HG02642 (cell line): ENCODE measurements around the gene PSMB7.

Experiments used
- ATAC-seq: cut with Tn5 transposase; IDR thresholded peaks from one replicate; pipeline ENCODE4 v1.9.1; 2021; ENCODE audit warnings: mild to moderate bottlenecking; ENCODE audit not compliant: unreplicated experiment, poor library complexity

Gene PSMB7

DNA sequence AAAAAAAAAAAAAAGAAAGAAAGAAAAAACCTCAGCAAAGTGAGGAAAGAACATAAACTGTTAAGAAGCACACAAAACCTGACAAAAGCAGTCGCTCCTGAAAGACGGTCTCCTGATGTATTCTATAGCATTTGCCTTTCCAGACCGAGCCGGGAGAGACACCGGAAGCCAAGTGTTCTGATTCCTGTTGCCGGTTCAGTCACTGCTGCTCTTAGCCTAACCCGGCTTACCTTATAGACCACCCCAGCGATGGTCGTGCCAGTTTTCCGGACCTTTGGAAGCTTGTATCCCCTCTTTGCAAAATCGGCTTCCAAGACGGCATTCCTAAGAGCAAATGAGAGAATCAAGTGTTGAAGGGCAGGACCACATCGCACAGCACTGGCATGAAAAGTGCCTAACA is 630 bp downstream of the PSMB7 start:
- no peak for ATAC-seq

DNA sequence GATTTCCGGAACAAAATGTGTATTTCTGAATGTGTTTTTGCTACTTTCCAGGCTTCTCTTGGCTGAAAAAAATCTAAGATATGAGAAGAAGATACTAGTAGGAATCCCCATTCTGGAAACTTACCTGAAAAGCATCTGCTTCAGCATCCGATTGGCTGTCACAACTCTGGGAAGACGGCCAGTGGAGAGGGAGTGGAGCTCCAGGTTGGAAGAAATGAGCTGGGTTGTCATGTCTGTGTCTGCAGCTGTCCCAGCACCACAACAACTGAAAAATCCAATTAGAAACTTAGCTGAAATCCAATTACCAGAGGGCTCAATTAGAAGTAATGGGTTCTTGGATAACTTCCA is 3.0 kb downstream of the PSMB7 start:
- ATAC-seq, result no peak

DNA sequence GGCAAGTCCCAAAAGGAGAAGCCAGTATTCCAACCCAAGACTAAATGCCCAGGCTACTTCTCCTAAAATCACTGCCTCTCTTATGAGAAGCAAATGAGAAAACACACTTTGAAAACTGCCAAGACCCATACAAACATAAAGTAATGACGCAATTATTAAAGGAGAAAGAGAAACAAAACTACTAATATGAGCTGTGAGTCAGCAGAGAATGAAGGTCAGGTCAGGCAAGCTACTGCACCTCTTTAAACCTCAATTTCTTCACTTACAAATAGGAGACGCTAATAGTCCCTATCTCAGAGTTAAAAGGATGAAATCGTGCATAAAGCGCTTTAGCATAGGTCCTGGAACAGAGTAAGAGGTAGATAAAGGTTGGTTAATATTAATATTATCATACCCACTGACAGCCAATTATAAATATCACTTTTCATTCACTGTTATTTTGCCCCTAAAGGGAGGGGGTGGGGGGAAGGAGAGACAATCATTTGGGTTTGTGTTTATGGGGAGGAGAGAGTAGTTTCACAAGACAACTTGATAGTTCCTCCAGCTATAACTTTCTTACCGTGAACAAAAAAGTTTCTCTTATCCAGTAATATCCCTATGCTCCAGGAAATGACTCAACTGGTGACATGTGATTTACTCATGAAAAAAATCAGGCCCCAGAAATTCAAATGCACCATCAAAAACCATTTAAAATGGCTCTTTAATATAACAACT is 3.6 kb downstream of the PSMB7 start:
- no peak for ATAC-seq

DNA sequence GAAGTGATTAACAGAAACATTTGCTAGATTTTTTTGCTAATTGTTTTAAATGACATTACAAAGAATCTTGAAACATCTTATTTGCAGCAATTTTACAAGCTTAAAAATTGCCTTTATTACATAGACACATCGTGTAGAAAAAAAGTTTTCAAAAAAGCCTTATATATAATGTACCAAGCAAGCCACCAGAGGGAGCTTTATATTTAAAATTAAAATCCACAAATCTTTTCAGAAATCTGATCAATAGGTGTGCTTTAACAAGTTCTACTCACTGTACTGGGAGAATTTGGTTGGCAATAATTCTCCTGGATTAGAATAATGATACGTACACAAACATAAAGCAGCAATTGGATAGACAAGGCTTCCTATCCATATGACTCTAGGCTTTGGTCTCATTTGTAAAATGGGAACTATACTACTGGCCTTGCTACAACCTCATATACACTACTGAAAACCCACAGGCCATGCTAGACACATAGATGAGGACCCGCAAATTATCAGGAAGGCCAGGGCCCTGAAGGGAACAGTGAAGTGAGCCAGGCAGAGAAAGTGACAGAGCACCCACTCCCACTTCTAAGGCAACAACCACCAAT is 4.8 kb downstream of the PSMB7 start:
- ATAC-seq, result no peak

DNA sequence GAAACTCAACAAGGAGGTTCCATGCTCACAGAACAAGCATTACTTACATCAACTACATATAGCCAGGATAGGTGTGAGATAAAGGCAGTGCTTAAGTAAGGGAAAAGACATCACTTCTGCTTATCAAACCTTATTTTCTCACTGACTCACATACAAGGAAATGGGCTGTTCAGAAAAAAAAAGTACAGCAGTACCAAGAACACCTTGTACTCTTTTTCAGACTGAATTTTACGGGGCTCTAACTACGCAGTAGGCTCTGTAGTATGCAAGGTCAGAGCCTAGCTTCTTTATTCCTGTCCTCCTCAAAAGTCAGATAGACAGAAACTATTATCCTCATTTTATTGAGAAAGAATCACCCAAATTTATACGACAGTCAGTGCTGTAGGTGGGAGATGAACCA is 5.8 kb downstream of the PSMB7 start:
- ATAC-seq, result no peak

DNA sequence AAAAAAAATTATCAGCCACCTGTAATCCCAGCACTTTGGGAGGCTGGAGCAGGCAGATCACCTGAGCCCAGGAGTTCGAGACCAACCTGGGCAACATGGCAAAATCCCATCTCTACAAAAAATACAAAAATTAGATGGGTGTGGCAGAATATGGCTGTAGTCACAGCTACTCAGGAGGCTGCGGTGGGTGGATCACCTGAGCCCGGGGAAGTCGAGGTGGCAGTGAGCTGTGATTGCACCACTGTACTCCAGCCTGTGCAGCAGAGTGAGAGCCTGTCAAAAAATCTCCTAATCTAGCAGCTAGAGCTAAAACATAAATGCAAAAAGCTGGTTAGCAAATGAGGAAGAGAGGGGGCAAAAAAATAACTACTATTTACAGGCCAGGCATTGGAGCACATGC is 12.0 kb downstream of the PSMB7 start:
- no peak for ATAC-seq

DNA sequence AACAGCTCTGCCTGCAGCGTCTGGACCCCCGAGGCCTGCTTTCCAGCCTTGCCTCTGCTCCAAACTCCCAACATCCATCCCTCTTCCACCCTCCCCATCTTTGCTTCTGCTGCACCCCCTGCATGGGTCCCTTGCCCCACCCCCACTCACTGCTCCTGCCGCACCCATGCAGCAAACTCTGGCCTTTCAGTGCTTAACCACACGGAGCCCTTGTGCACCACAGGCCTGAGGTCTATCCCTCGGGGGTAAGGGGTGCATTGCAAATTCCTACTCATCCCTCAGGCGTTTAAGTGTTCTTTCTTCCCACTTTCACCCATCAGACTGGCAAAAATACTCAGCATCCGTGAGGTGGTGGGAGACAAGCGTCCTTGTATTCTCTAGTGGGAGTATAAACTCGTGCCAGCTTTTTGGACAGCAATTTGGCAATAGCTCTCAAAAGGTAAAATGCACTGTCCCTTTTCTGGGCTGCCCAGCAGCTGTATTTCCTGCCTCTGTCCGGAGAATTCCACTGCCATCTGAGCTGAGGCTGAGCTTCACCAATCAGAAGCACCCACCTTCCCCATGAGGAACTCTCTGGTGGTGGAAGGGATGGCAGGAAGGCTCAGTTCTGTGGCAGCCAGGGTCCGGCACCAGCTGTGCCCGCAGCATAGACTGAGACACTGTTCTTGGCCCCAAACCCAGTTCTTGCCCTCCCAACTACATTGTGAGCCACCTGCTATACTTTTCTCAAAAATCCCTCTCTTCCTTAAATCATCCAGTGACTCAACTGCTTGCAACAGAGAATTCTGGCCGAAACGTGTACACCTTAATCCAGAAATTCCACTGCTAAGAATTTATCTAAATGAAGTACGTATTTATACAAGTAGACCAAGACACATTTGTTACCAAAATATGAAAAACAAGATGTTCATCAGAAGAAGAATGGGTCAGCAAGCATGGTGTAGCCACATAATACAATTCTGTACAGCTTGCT is 15.0 kb downstream of the PSMB7 start:
- no peak for ATAC-seq

DNA sequence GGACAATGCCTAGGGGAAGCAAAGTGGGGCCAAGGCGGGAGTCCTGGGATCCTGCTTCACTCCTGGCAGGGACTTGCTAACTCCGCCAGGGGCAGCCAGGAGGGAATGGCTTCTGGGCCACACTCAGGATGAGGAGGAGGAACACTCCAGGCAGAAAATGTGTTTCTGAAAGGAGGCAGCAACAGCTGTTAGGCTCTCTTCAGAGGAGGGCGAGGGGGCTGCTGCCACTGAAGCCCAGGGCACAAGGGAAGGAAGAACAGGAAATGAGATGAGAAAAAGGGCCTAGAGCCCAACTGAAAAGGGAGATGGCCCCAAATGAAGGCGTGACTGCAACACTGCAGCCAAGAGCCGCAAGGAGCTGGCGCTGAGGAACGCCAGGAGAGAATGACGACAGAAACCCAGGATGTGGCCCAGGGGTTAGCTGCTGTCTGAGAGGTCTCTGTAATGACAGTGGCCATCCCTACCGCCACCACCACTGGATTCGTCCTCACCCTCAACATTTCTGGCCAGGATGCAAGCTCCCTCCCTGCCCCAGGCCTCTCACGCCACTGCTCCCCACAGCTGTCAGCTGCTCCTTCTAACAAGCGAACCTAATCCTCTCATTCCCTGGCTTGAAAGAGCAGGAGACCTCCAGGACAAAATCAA is 15.8 kb downstream of the PSMB7 start:
- ATAC-seq, result no peak

DNA sequence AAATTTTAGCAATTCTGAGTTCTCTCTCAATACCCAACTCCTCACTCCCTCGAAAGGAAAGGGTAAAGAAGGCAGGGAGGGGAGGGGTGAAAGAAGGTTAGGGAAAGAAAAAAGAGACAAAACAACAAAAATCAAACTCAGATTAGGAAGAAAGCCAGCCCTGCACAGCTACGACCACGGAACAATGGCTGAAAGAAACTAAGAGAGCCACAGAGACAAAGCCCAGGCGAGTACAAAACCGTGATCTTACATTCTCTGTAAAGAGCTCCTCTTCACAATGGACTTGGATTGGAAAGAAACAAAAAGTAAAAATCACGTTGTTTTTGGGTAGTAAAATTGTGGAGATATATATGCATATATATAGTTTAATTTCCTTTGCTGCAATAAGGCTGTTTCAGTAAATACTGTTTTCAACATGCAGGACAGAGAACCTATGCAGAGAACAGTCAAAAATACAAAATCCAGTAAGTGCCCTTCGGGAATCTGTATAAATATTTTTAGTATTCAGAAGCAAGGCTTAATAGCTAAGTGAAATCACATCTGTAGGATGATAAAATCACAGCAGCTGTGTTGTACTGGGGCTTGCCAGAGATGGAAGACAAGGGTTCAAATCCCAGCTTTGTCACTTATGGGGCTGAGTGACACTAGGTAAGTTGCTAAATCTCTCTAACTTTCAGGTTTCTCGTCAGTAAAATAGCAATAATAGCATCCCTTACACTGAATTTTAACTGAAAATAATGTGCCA is 16.9 kb downstream of the PSMB7 start:
- ATAC-seq, result no peak

DNA sequence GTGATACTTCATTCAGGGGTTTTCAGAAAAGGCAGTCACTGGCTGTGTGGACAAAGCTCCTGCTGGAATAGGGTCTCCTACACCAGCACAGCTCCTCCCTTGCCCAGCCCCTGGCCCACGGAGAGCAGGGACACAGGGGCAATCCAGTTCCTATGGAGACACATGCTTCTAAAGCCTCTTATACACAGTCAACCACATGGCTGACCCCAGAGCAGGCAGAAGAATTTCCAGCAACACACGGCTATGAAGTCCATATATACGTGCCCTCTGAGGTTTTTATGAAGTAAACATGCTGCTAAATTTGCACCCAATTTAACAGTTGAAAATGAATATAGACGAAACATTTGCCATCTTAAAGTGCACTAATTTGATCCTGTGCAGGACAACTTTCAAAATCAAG is 19.4 kb downstream of the PSMB7 start:
- no peak for ATAC-seq

DNA sequence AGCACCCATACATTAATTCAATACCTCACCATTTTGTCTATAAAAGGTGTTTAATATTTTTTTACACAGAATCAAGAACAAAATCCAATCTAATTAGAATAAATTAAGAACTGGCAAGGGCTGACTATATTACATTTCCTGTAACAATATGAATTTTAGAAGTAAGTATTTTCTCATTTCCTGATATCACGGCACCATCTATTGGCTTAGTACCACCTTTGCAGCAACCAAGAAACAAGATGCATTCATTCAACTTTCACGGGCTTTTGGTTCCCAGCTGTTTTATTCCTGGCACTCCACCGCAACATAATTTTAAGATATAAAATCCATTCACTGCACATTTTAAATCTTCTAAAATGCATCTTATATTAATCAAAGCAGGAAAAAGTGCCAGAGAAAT is 20.6 kb downstream of the PSMB7 start:
- ATAC-seq, result no peak

DNA sequence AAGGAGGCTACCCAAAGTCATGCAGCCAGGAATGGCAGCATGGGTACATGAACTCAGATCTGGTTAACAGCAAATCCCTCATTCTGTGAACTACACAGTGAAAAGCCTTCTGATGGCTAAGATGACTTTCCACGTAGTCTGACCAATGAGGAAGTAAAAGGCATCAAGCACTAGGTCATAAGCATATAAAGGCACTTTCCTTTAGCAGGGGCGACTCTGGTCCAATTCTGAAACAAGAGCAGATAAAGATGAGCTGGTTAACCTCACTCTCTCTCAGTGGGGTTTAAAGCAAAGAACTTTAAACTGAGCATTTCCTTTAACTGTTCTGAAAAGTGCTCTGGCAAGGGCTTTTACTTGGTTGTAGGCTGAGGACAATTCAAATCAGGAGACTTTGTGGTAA is 21.1 kb downstream of the PSMB7 start:
- no peak for ATAC-seq

DNA sequence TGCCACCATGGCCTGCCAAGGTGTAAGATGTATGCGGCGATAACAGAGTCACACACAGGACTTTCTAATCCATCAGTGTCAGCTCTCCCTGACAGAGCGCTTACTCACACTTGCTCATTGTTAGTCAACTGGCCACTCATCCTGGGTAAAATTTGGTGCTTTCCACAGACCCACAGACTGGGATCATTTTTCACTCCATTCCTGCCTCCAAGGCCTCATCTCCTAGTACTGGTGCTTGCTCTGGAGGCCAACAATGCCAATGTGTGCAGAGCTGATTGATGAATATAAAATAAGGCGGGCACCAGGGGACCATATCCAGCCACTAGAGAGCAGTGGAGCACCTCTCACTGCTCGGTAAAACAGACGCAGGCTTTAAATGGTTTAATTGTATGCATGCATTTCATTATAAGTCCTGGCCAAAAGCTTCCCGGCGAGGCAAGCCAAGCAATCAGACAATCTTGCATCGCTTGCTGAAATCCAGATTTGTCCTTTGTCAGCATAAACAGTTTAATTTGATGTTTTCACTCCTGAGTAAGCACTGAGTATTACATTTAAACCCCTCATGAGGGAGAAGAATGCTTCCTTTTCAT is 22.3 kb downstream of the PSMB7 start:
- no peak for ATAC-seq

DNA sequence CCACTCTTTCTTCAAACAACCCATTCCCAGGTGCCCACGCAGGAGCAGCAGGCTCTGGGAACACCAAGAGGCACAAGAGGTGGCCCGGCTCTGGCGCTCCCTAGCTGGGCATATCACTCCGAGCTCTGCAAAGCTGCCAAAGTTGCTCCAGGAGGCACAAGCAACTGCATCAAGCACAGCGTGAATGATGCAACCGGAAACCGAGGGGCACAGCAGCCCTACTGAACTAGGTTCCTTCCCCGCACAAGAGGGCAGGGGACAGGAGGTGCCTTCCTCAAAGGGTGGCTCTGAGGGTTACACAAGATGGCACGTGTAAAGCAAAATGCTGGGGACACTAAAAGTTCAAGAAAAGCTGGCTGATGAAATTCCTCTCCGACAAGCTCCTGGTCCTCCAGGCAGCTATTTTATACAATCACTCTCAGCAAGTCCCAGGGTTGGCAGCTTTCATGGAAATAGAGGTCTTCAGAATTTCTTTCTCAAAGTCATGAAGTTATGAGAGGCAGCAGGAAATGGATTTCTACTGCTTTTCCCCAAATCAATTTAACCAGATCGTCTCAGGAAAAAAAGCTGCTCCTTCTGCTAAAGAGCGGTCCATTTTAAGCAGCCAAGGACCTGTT is 22.9 kb downstream of the PSMB7 start:
- ATAC-seq, result no peak

DNA sequence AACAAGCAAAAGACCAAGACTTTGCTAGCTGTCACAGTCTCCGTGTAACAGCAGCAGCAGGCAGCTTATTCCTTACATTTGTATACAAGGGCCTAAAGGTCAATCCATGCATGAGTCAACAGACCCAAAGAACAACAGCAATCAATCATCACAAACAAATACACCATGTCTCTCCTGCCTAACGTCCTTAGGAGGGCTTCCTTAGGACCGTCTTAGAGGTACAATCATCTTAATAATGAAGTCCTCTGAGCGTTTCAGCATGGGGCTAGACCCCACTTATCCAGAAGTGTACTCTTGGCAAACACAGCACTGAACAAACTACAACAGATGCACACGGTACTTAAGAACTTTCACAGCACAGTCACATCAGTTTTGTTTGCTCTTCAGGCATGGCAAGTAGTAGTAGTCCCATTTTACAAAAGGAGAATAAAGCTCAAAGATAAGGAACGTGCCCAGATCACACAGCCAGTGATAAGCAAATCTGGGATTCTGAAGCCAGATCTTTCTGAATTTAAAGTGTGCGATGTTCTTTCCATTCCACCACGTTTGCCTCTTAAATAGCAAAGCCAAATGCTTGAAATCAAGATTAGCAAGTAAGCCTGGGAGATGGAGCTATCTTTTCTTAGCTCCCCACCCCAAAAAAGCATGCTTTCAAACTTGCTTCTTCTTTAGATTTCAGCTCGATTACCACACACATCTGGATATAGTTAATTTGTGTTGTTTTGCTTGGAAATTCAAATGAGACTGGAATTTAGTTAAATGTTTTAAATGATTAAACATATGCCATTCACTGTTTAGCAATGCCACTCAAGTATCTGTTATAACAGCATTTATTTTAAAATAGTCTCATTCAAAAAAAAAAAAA is 24.2 kb downstream of the PSMB7 start:
- ATAC-seq, result no peak

DNA sequence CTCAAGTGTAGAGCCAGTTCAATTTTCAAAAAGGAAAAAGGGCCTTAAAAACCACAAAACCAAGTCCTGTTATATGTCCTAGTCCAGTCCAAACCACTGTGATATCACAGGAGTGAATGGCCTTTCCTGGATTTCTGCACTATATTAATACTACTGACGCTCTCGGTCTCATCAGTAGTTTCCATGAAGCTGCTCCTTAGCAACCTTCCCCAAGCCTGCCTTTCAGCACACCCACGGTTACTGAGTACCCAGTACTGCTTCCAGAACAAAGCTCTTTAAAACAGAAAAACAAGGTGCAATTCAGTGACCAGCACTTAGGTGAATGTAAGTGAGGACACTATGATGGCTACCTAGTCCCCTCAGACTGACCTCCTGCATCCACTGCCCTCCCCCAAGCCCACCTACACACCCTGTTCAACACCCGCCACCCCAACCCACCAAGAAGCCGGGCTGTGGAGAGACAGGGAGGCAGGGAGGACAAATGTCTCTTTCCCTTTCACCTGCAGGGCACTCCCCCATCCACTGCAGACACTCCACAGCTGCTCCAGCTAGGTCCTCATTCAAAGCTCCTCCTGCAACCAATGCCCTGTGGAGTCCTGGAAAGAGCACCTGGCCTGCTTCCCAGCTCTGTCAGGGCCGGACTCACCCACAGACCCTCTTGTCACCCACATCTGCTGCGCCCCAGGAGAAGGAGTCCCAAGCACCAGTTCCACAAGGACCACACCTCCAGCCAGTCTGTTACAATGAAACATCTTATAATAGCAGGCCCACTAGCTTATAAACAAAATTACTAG is 25.9 kb downstream of the PSMB7 start:
- ATAC-seq, result no peak

DNA sequence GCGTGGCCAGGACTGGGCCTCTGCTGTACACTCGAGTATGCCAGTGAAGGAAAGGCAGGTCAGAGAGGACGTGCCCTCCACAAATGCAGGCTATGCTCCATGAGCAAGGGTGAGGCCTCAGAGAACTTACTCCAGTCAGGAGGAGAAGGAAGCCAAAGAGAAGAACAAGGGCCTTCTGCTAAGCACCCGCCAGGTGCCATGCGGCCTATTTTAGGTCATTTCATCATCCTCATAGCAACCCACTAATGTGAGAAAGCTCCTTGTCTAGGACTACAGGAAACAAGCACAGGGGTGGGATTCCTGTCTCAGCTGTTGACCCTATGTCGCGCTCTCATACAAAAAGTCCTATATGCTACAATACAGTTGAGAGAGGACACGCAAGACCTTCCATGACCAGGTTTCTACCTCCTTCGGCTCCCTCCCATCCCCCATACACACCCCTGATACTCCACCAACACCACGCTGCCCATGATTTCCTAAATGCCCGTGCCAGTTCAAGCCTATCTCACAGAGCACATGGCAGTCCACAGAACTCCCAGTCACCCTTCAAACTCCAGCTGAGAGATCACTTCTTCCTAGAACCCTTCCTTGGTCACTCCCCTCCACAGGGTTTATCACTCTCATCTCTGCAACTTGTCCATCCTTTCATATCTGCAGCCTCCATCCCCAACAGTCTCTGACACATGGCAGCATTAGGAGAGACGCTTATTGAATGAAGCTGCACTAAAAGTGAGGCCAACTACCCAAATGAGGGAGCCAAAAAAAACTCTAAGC is 26.8 kb downstream of the PSMB7 start:
- ATAC-seq, result no peak
